HCT116 (cell line): ENCODE measurements around the gene ADGRV1. TPM values are rescaled to one million over a fixed set of nuclear protein-coding genes. Genes with fewer than 3 reads are reported as not detected.

Source experiments
- ATAC-seq: fragments of 200-7000 bp; cut with Tn5 transposase; 2 replicates; pipeline ENCODE4 v1.9.1; 2020; ENCODE audit warnings: mild to moderate bottlenecking, moderate library complexity
- BruUV-seq: library from RNA; stranded (reverse); fragments of 400-500 nt; replicated peaks from 2 replicates; lab custom pipeline; 2021; lab: Mats Ljungman, UMichigan
- CTCF ChIA-PET: fragments of 300-600 bp; sonication (Branson Sonifier 250); formaldehyde crosslinking; loops from one replicate; lab custom pipeline; 2021; ENCODE audit warnings: antibody characterized with exemption; lab: Charles Lee
- POLR2A ChIA-PET: fragments of 300-600, 350-600 bp; sonication (Branson Sonifier 250); formaldehyde crosslinking; loops from one replicate; lab custom pipeline; 2021; ENCODE audit warnings: antibody characterized with exemption; lab: Charles Lee
- RAD21 ChIA-PET, 2 experiments: fragments of 300-600 bp; sonication (Branson Sonifier 250); formaldehyde crosslinking; loops; one replicate each; lab custom pipeline; 2023; ENCODE audit warnings: low total read pairs in 2 of 2; ENCODE audit not compliant: uncharacterized antibody in 2 of 2, unreplicated experiment in 2 of 2, low non-redundant PET in 1 of 2; lab: Charles Lee
- DNase-seq: peaks from one replicate; pipeline ENCODE4 v3.0.0-alpha.2; 2010; ENCODE audit warnings: low read depth, low spot score
- H2AFZ ChIP-seq: fragments of 200-600 bp; shearing (Covaris generic), sonication (generic); 2 replicates; pipeline ENCODE4 v1.6.1; 2017; ENCODE audit warnings: low read depth, mixed run types, mixed read lengths, antibody characterized with exemption, low read length; ENCODE audit not compliant: poor library complexity, severe bottlenecking
- H3K27ac ChIP-seq: 2 replicates; pipeline ENCODE4 v1.5.1; 2012; ENCODE audit warnings: low read depth, low read length
- H3K27me3 ChIP-seq: fragments of 200-600 bp; sonication (generic); 2 replicates; pipeline ENCODE4 v1.6.1; 2016; ENCODE audit warnings: mixed run types, low read length, mixed read lengths; ENCODE audit not compliant: insufficient read depth
- H3K36me3 ChIP-seq, 2 experiments: fragments of 200-500 bp in 1 of 2; fragments of 200-600 bp in 1 of 2; sonication (Bioruptor generic) in 1 of 2; sonication (generic) in 1 of 2; 2 replicates each; pipeline versions ENCODE4 v1.5.1 to v1.6.1; 2014 to 2016; ENCODE audit warnings: low read length in 2 of 2, inconsistent platforms in 1 of 2, mixed read lengths in 1 of 2, mixed run types in 1 of 2; ENCODE audit not compliant: insufficient read depth in 2 of 2, control insufficient read depth in 1 of 2
- H3K4me1 ChIP-seq, 2 experiments: fragments of 200-600 bp in 1 of 2; sonication (generic) in 1 of 2; 2 replicates each; pipeline versions ENCODE4 v1.5.1 to v1.6.1; 2012 to 2017; ENCODE audit warnings: low read length in 2 of 2, inconsistent platforms in 1 of 2, mild to moderate bottlenecking in 1 of 2, mixed read lengths in 1 of 2, mixed run types in 1 of 2, moderate library complexity in 1 of 2; ENCODE audit not compliant: insufficient read depth in 2 of 2, control insufficient read depth in 1 of 2
- H3K4me2 ChIP-seq: fragments of 200-600 bp; sonication (generic); 2 replicates; pipeline ENCODE4 v1.6.1; 2017; ENCODE audit warnings: mixed run types, low read length, mixed read lengths
- H3K4me3 ChIP-seq, 2 experiments: fragments of 200-600 bp in 1 of 2; sonication (generic) in 1 of 2; replicated peaks in 1 of 2; 2 replicates each; pipeline ENCODE4 v1.5.1; 2011 to 2016; ENCODE audit warnings: low read length in 2 of 2, control low read depth in 1 of 2, low read depth in 1 of 2, mild to moderate bottlenecking in 1 of 2, mixed read lengths in 1 of 2, mixed run types in 1 of 2
- H3K79me2 ChIP-seq: fragments of 200-600 bp; sonication (generic); 2 replicates; pipeline ENCODE4 v1.6.1; 2017; ENCODE audit warnings: mild to moderate bottlenecking, mixed run types, low read length, moderate library complexity, mixed read lengths; ENCODE audit not compliant: insufficient read depth
- H3K9ac ChIP-seq: fragments of 200-600 bp; sonication (generic); 2 replicates; pipeline ENCODE4 v1.6.1; 2016; ENCODE audit warnings: low read length, mixed read lengths
- H3K9me2 ChIP-seq: fragments of 200-600 bp; sonication (generic), shearing (Covaris generic); 2 replicates; pipeline ENCODE4 v1.6.1; 2017; ENCODE audit warnings: mixed run types, mild to moderate bottlenecking, moderate library complexity; ENCODE audit not compliant: insufficient read depth
- H3K9me3 ChIP-seq, 2 experiments: fragments of 200-500 bp in 1 of 2; fragments of 200-600 bp in 1 of 2; sonication (Bioruptor generic) in 1 of 2; sonication (generic) in 1 of 2; 2 replicates each; pipeline ENCODE4 v1.6.1; 2014 to 2017; ENCODE audit warnings: low read length in 2 of 2, mixed read lengths in 2 of 2, inconsistent platforms in 1 of 2, low read depth in 1 of 2, mild to moderate bottlenecking in 1 of 2, mixed run types in 1 of 2, moderate library complexity in 1 of 2; ENCODE audit not compliant: control insufficient read depth in 1 of 2, insufficient read depth in 1 of 2
- H4K20me1 ChIP-seq: fragments of 200-600 bp; sonication (generic), shearing (Covaris generic); 2 replicates; pipeline ENCODE4 v1.6.1; 2017; ENCODE audit warnings: mixed run types, mild to moderate bottlenecking, moderate library complexity; ENCODE audit not compliant: insufficient read depth
- CTCF ChIP-seq, 3 experiments: fragments of 200-600 bp in 1 of 3; sonication (generic) in 1 of 3; IDR thresholded peaks in 2 of 3; conservative IDR thresholded peaks in 1 of 3; 2 replicates each; pipeline ENCODE4 v1.5.1; 2012 to 2017; ENCODE audit warnings: low read depth in 2 of 3, low read length in 2 of 3, antibody characterized with exemption in 1 of 3, borderline replicate concordance in 1 of 3, control low read depth in 1 of 3, mild to moderate bottlenecking in 1 of 3, mixed read lengths in 1 of 3, mixed run types in 1 of 3, moderate library complexity in 1 of 3; ENCODE audit not compliant: insufficient read depth in 1 of 3
- ELF1 ChIP-seq: IDR thresholded peaks from 2 replicates; pipeline ENCODE4 v1.6.1; 2012; ENCODE audit warnings: low read depth, borderline replicate concordance
- FOSL1 ChIP-seq: IDR thresholded peaks from 2 replicates; pipeline ENCODE4 v1.6.1; 2012; ENCODE audit warnings: low read depth
- SRF ChIP-seq: IDR thresholded peaks from 2 replicates; pipeline ENCODE4 v1.6.1; 2012; ENCODE audit warnings: low read depth
- TCF7L2 ChIP-seq: IDR thresholded peaks from 2 replicates; pipeline ENCODE4 v1.7.0; 2011; ENCODE audit warnings: borderline replicate concordance, inconsistent platforms; ENCODE audit not compliant: insufficient read depth, insufficient read length; ENCODE audit errors: extremely low read depth
- YY1 ChIP-seq: IDR thresholded peaks from 2 replicates; pipeline ENCODE4 v1.6.1; 2011; ENCODE audit warnings: low read length, low read depth, moderate library complexity, mild to moderate bottlenecking; ENCODE audit not compliant: insufficient replicate concordance; ENCODE audit errors: extremely low read depth
- ZBTB33 ChIP-seq: IDR thresholded peaks from 2 replicates; pipeline ENCODE4 v1.6.1; 2011; ENCODE audit warnings: mild to moderate bottlenecking, low read length, moderate library complexity; ENCODE audit not compliant: insufficient replicate concordance; ENCODE audit errors: extremely low read depth
- ZFX ChIP-seq: fragments of 450-650 bp; IDR thresholded peaks from 2 replicates; pipeline ENCODE4 v1.6.1; 2017
- ZNF274 ChIP-seq: fragments of 200-500 bp; sonication (Bioruptor generic); IDR thresholded peaks from 2 replicates; pipeline ENCODE4 v1.6.1; 2014; ENCODE audit warnings: mild to moderate bottlenecking, low read depth, low read length, inconsistent platforms
- intact Hi-C: fragments of 100-400 bp; cut with micrococcal nuclease; formaldehyde crosslinking; loops from 2 replicates; pipeline ENCODE4 v1.10.0; 2022
- total RNA-seq: library from RNA; stranded (reverse); gene quantifications from one replicate; pipeline ENCODE4 v1.2.1, GENCODE V29; 2021; ENCODE audit not compliant: unreplicated experiment

Gene ADGRV1
- total RNA-seq, 1 experiment from 2014 or later = 6.0 TPM

- no peak for ATAC-seq
These were observed 548.4 kb downstream of the ADGRV1 start for GRCh38 chr5:91106842-91107511.

More at GRCh38 chr5:91106842-91107511, 548.4 kb downstream of the ADGRV1 start:
- intact Hi-C loops = no loop called here
- no peak overlapping the region for H3K27ac ChIP-seq
- ChIA-PET RAD21 (no interaction called here), POLR2A (no interaction called here), CTCF (interaction anchor here (1.1 to 1.8 kb wide), 2 partner anchors 278 to 280 kb away, joined by 4 to 6 read pairs; no protein-coding TSS in a partner anchor)
- no peaks in the 10 kb centered on the region for H3K4me1 ChIP-seq
- H3K4me3 ChIP-seq = no peak overlapping the region
- no peaks in the 10 kb centered on the region for H3K9me2 ChIP-seq
- no peaks in the 10 kb centered on the region for H3K79me2 ChIP-seq
- no peak for DNase-seq
- H3K9ac ChIP-seq = no peak overlapping the region
- H3K4me2 ChIP-seq = no peak overlapping the region
- H3K36me3 ChIP-seq = no peaks in the 10 kb centered on the region
- TF ChIP-seq YY1 (no peak), CTCF (IDR thresholded peaks at IDR 0.05 in 2 of 3, conservative IDR thresholded peaks at IDR 0.05 in 1 of 3; ENCODE audit: borderline replicate concordance in 1 of 3, insufficient read depth in 1 of 3, low read depth in 2 of 3, low read length in 2 of 3) (no peak), SRF (no peak), TCF7L2 (no peak), ELF1 (no peak), ZNF274 (no peak), FOSL1 (no peak), ZBTB33 (no peak), ZFX (no peak)
- no peak overlapping the region for H2AFZ ChIP-seq
- no peaks in the 10 kb centered on the region for H4K20me1 ChIP-seq
- no peaks in the 10 kb centered on the region for H3K27me3 ChIP-seq
- H3K9me3 ChIP-seq = no peaks in the 10 kb centered on the region
- BruUV-seq = no TSS peak
